Measurements from ENCODE around the gene ZNF396.

Gene ZNF396

GRCh38 chr18:35337286-35337685, 39.9 kb downstream of the ZNF396 start:
- DNase-seq (ENCODE audit: low read depth in 1 of 2, low spot score in 1 of 2): no peak

- no peak for DNase-seq (ENCODE audit: low read depth in 1 of 2, low spot score in 1 of 2)
These were observed 41.3 kb downstream of the ZNF396 start for GRCh38 chr18:35335866-35336265.

- DNase-seq (ENCODE audit: low read depth in 1 of 2, low spot score in 1 of 2): no peak
These were observed 42.3 kb downstream of the ZNF396 start for GRCh38 chr18:35334821-35335220.

- DNase-seq (ENCODE audit: low read depth in 1 of 2, low spot score in 1 of 2): no peak
These were observed 42.9 kb downstream of the ZNF396 start for GRCh38 chr18:35334212-35334611.

- DNase-seq (ENCODE audit: low read depth in 1 of 2, low spot score in 1 of 2): no peak
These were observed 45.6 kb downstream of the ZNF396 start for GRCh38 chr18:35331367-35332087.

GRCh38 chr18:35328868-35329267, 48.3 kb downstream of the ZNF396 start:
- DNase-seq (ENCODE audit: low read depth in 1 of 2, low spot score in 1 of 2): no peak

GRCh38 chr18:35326695-35327387, 50.3 kb downstream of the ZNF396 start:
- no peak for DNase-seq (ENCODE audit: low read depth in 1 of 2, low spot score in 1 of 2)

- DNase-seq (ENCODE audit: low read depth in 1 of 2, low spot score in 1 of 2): no peak
These were observed 52.0 kb downstream of the ZNF396 start for GRCh38 chr18:35324926-35325655.

GRCh38 chr18:35322486-35323458, 54.4 kb downstream of the ZNF396 start:
- DNase-seq (ENCODE audit: low read depth in 1 of 2, low spot score in 1 of 2): no peak

Data from stimulated activated CD4-positive, alpha-beta T cell treated with anti-CD3 and anti-CD28 coated beads, Interleukin-15, amount 100 ng/mL, for 1 hour (primary cell).